ENCODE results near the gene MAP2K2.
A peak's percentile ranks its signal among the peaks of the same experiment; 100 is the strongest.
"Not testable (repeated sequence)": the region's sequence is repeated elsewhere in the genome, so short reads cannot be mapped to it uniquely, and the experiment has no call there.

Gene MAP2K2

GRCh38 chr19:4151623-4152022 is 27.7 kb upstream of the MAP2K2 start:
- Histone ChIP-seq H3K27me3 (ENCODE audit: control insufficient read depth in 5 of 5, insufficient read depth in 4 of 5, low read length in 5 of 5) (peaks cover 10 to 20% (median 15%) of the 10 kb centered on the region in 5 donors), H3K27ac (ENCODE audit: low read depth, low read length) (no peak overlapping the region), H3K9ac (ENCODE audit: low read length in 5 of 5) (no peak overlapping the region), H3K4me3 (ENCODE audit: low read depth in 1 of 5, low read length in 5 of 5) (no peak overlapping the region), H3K9me3 (ENCODE audit: control insufficient read depth in 5 of 5, low read length in 5 of 5) (no peaks in the 10 kb centered on the region), H3K36me3 (ENCODE audit: control insufficient read depth in 5 of 5, insufficient read depth in 5 of 5, low read length in 5 of 5) (no peaks in the 10 kb centered on the region), H3K4me1 (ENCODE audit: control insufficient read depth in 5 of 5, insufficient read depth in 5 of 5, low read length in 5 of 5) (no peaks in the 10 kb centered on the region)

GRCh38 chr19:4149518-4150288 is 25.8 kb upstream of the MAP2K2 start:
- H3K36me3 ChIP-seq (ENCODE audit: control insufficient read depth in 5 of 5, insufficient read depth in 5 of 5, low read length in 5 of 5), result no peaks in the 10 kb centered on the region
- H3K4me3 ChIP-seq (ENCODE audit: low read depth in 1 of 5, low read length in 5 of 5), result no peak overlapping the region
- H3K9ac ChIP-seq (ENCODE audit: low read length in 5 of 5), result no peak overlapping the region
- H3K4me1 ChIP-seq (ENCODE audit: control insufficient read depth in 5 of 5, insufficient read depth in 5 of 5, low read length in 5 of 5), result peaks cover 0 to 5% (median 0%) of the 10 kb centered on the region in 5 donors
- H3K9me3 ChIP-seq (ENCODE audit: control insufficient read depth in 5 of 5, low read length in 5 of 5), result no peaks in the 10 kb centered on the region
- H3K27me3 ChIP-seq (ENCODE audit: control insufficient read depth in 5 of 5, insufficient read depth in 4 of 5, low read length in 5 of 5), result peaks cover 11 to 23% (median 17%) of the 10 kb centered on the region in 5 donors
- H3K27ac ChIP-seq (ENCODE audit: low read depth, low read length), result no peak overlapping the region

GRCh38 chr19:4144666-4145249 is 20.8 kb upstream of the MAP2K2 start:
- Histone ChIP-seq H3K9me3 (ENCODE audit: control insufficient read depth in 5 of 5, low read length in 5 of 5) (no peaks in the 10 kb centered on the region), H3K36me3 (ENCODE audit: control insufficient read depth in 5 of 5, insufficient read depth in 5 of 5, low read length in 5 of 5) (no peaks in the 10 kb centered on the region), H3K4me1 (ENCODE audit: control insufficient read depth in 5 of 5, insufficient read depth in 5 of 5, low read length in 5 of 5) (peaks cover 0 to 5% (median 0%) of the 10 kb centered on the region in 5 donors), H3K4me3 (ENCODE audit: low read depth in 1 of 5, low read length in 5 of 5) (no peak overlapping the region), H3K9ac (ENCODE audit: low read length in 5 of 5) (no peak overlapping the region), H3K27ac (ENCODE audit: low read depth, low read length) (no peak overlapping the region), H3K27me3 (ENCODE audit: control insufficient read depth in 5 of 5, insufficient read depth in 4 of 5, low read length in 5 of 5) (peaks cover under 1 to 9% (median 5%) of the 10 kb centered on the region in 5 donors)

GRCh38 chr19:4142916-4143315 is 19.0 kb upstream of the MAP2K2 start:
- not testable (repeated sequence) for H3K9ac ChIP-seq (ENCODE audit: low read length in 5 of 5); H3K4me3 ChIP-seq (ENCODE audit: low read depth in 1 of 5, low read length in 5 of 5); H3K27ac ChIP-seq (ENCODE audit: low read depth, low read length); H3K36me3 ChIP-seq (ENCODE audit: control insufficient read depth in 5 of 5, insufficient read depth in 5 of 5, low read length in 5 of 5); H3K27me3 ChIP-seq (ENCODE audit: control insufficient read depth in 5 of 5, insufficient read depth in 4 of 5, low read length in 5 of 5); H3K4me1 ChIP-seq (ENCODE audit: control insufficient read depth in 5 of 5, insufficient read depth in 5 of 5, low read length in 5 of 5); H3K9me3 ChIP-seq (ENCODE audit: control insufficient read depth in 5 of 5, low read length in 5 of 5)

- no peak overlapping the region for H3K27ac ChIP-seq (ENCODE audit: low read depth, low read length)
- no peaks in the 10 kb centered on the region for H3K9me3 ChIP-seq (ENCODE audit: control insufficient read depth in 5 of 5, low read length in 5 of 5)
- no peaks in the 10 kb centered on the region for H3K27me3 ChIP-seq (ENCODE audit: control insufficient read depth in 5 of 5, insufficient read depth in 4 of 5, low read length in 5 of 5)
- H3K4me1 ChIP-seq (ENCODE audit: control insufficient read depth in 5 of 5, insufficient read depth in 5 of 5, low read length in 5 of 5), result no peaks in the 10 kb centered on the region
- H3K4me3 ChIP-seq (ENCODE audit: low read depth in 1 of 5, low read length in 5 of 5), result no peak overlapping the region
- H3K36me3 ChIP-seq (ENCODE audit: control insufficient read depth in 5 of 5, insufficient read depth in 5 of 5, low read length in 5 of 5), result no peaks in the 10 kb centered on the region
- H3K9ac ChIP-seq (ENCODE audit: low read length in 5 of 5), result no peak overlapping the region
Measured at GRCh38 chr19:4140237-4140711, 16.4 kb upstream of the MAP2K2 start.

GRCh38 chr19:4139614-4140236 is 15.8 kb upstream of the MAP2K2 start:
- Histone ChIP-seq H3K4me1 (ENCODE audit: control insufficient read depth in 5 of 5, insufficient read depth in 5 of 5, low read length in 5 of 5) (no peaks in the 10 kb centered on the region), H3K36me3 (ENCODE audit: control insufficient read depth in 5 of 5, insufficient read depth in 5 of 5, low read length in 5 of 5) (no peaks in the 10 kb centered on the region), H3K27ac (ENCODE audit: low read depth, low read length) (no peak overlapping the region), H3K9me3 (ENCODE audit: control insufficient read depth in 5 of 5, low read length in 5 of 5) (no peaks in the 10 kb centered on the region), H3K27me3 (ENCODE audit: control insufficient read depth in 5 of 5, insufficient read depth in 4 of 5, low read length in 5 of 5) (no peaks in the 10 kb centered on the region), H3K4me3 (ENCODE audit: low read depth in 1 of 5, low read length in 5 of 5) (no peak overlapping the region), H3K9ac (ENCODE audit: low read length in 5 of 5) (no peak overlapping the region)

GRCh38 chr19:4138445-4138844 is 14.5 kb upstream of the MAP2K2 start:
- Histone ChIP-seq H3K27ac (ENCODE audit: low read depth, low read length) (no peak overlapping the region), H3K27me3 (ENCODE audit: control insufficient read depth in 5 of 5, insufficient read depth in 4 of 5, low read length in 5 of 5) (no peaks in the 10 kb centered on the region), H3K9me3 (ENCODE audit: control insufficient read depth in 5 of 5, low read length in 5 of 5) (no peaks in the 10 kb centered on the region), H3K4me3 (ENCODE audit: low read depth in 1 of 5, low read length in 5 of 5) (no peak overlapping the region), H3K9ac (ENCODE audit: low read length in 5 of 5) (no peak overlapping the region), H3K4me1 (ENCODE audit: control insufficient read depth in 5 of 5, insufficient read depth in 5 of 5, low read length in 5 of 5) (no peaks in the 10 kb centered on the region), H3K36me3 (ENCODE audit: control insufficient read depth in 5 of 5, insufficient read depth in 5 of 5, low read length in 5 of 5) (no peaks in the 10 kb centered on the region)

GRCh38 chr19:4136680-4137088 is 12.8 kb upstream of the MAP2K2 start:
- Histone ChIP-seq H3K27ac (ENCODE audit: low read depth, low read length) (no peak overlapping the region), H3K4me1 (ENCODE audit: control insufficient read depth in 5 of 5, insufficient read depth in 5 of 5, low read length in 5 of 5) (no peaks in the 10 kb centered on the region), H3K27me3 (ENCODE audit: control insufficient read depth in 5 of 5, insufficient read depth in 4 of 5, low read length in 5 of 5) (no peaks in the 10 kb centered on the region), H3K36me3 (ENCODE audit: control insufficient read depth in 5 of 5, insufficient read depth in 5 of 5, low read length in 5 of 5) (no peaks in the 10 kb centered on the region), H3K9ac (ENCODE audit: low read length in 5 of 5) (no peak overlapping the region), H3K9me3 (ENCODE audit: control insufficient read depth in 5 of 5, low read length in 5 of 5) (no peaks in the 10 kb centered on the region), H3K4me3 (ENCODE audit: low read depth in 1 of 5, low read length in 5 of 5) (no peak overlapping the region)

- H3K27me3 ChIP-seq (ENCODE audit: control insufficient read depth in 5 of 5, insufficient read depth in 4 of 5, low read length in 5 of 5); H3K4me1 ChIP-seq (ENCODE audit: control insufficient read depth in 5 of 5, insufficient read depth in 5 of 5, low read length in 5 of 5); H3K36me3 ChIP-seq (ENCODE audit: control insufficient read depth in 5 of 5, insufficient read depth in 5 of 5, low read length in 5 of 5); H3K27ac ChIP-seq (ENCODE audit: low read depth, low read length); H3K9me3 ChIP-seq (ENCODE audit: control insufficient read depth in 5 of 5, low read length in 5 of 5); H3K4me3 ChIP-seq (ENCODE audit: low read depth in 1 of 5, low read length in 5 of 5); H3K9ac ChIP-seq (ENCODE audit: low read length in 5 of 5): not testable (repeated sequence)
Measured at GRCh38 chr19:4135386-4135785, 11.5 kb upstream of the MAP2K2 start.

GRCh38 chr19:4134351-4134750 is 10.4 kb upstream of the MAP2K2 start:
- Histone ChIP-seq H3K9me3 (ENCODE audit: control insufficient read depth in 5 of 5, low read length in 5 of 5) (no peaks in the 10 kb centered on the region), H3K9ac (ENCODE audit: low read length in 5 of 5) (peak overlapping the region in 1 of 5 donors; percentile 30), H3K4me3 (ENCODE audit: low read depth in 1 of 5, low read length in 5 of 5) (no peak overlapping the region), H3K27ac (ENCODE audit: low read depth, low read length) (no peak overlapping the region), H3K4me1 (ENCODE audit: control insufficient read depth in 5 of 5, insufficient read depth in 5 of 5, low read length in 5 of 5) (no peaks in the 10 kb centered on the region), H3K27me3 (ENCODE audit: control insufficient read depth in 5 of 5, insufficient read depth in 4 of 5, low read length in 5 of 5) (no peaks in the 10 kb centered on the region), H3K36me3 (ENCODE audit: control insufficient read depth in 5 of 5, insufficient read depth in 5 of 5, low read length in 5 of 5) (no peaks in the 10 kb centered on the region)
